Fibroblast of upper back skin (primary cell): ENCODE measurements around the gene FERMT1.
"Not testable (repeated sequence)": the region's sequence is repeated elsewhere in the genome, so short reads cannot be mapped to it uniquely, and the experiment has no call there.

Experiments used
- DNase-seq: peaks from one replicate; pipeline ENCODE4 v3.0.0-alpha.2; 2013

The FERMT1 gene

DNA sequence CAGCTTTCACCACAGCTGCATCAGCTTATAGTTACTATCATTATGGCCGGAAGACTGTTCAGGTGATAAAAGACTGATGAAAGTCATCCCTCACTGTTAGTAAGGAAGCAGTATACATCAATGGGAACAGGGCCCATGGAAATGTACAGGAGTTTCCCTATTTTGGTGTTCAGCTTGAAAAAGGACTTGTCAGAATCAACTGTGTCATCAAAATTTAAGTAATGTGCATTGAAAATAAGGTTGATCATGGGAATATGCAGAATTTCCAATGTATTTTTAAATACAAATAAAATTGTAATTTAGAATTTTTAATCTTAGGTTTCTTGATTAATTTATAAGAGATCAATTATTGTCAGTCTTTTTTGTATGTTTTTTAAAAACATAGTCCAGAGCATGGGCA lies 85.7 kb downstream of the FERMT1 start:
- DNase-seq = no peak

DNA sequence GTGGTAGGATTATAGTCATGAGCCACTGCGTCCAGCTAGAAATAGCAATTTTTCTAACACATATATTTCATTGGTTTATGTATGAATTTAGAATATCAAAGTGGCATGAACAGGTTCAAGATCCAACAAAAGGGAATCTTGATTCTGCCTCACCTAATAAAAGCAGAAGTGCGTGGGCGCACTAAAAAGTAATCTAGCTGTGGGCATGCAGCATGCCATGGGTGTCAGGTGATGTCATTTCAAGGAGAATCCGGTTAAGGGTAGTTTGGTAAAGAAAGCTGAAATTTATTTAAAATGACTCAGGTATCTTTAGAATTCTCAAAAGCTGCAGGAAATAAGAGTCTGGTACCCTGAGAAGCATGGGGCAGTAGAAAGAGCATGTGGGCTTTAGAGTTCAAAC lies 86.6 kb downstream of the FERMT1 start:
- no peak for DNase-seq

DNA sequence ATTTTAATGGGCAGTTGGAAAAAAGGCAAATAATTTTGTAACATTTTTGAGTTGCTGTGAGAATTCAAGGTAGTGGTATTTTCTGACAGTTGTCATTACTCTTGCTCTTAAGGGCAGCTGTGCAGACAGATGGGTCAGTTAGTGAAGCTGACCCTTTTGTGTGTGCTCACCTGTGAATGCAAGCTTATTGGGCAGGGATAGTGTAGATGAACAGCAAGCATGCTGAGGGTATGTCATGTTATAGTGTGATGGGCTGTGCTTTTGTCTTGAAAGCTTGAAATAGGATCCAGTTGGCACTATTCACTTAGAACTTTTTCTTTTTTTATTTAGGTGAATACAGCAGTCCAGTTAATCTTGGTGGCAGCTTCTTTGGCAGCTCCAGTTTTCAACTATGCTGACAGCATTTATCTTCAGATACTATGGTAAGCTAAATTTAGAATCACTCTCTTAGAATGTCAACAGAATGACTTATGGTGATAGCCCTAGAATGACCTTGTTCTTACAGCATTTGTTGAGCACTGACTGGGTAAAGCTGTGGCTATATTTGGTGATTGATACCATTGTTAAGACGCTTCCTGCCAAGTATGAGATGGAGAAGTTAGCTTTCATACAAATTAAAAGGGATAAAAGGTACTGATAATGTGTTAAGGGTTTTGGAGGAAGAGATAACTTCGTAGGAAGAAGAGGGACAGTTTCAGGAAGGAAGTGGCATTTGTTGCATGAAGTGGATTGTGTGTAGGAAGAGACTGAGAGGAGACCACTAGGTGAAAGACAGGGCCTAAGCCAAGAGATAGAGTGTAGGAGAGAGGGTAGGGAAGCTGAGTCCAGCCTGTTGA lies 88.5 kb downstream of the FERMT1 start:
- DNase-seq = peak; percentile 43

DNA sequence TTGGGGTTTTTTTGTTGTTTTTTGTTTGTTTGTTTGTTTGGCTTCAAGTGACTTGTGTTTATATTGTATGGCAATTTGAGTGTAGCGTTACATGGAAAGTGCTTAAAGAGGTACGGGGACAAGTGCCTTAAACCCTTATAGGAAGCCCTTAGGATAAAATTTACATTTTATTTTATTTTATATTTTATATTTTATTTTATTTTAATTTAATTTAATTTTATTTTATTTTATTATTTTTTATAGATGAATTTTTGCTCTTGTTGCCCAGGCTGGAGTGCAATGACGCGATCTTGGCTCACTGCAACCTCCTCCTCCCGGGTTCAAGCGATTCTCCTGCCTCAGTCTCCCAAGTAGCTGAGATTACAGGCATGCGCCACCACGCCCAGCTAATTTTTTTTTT lies 89.9 kb downstream of the FERMT1 start:
- not testable (repeated sequence) for DNase-seq

DNA sequence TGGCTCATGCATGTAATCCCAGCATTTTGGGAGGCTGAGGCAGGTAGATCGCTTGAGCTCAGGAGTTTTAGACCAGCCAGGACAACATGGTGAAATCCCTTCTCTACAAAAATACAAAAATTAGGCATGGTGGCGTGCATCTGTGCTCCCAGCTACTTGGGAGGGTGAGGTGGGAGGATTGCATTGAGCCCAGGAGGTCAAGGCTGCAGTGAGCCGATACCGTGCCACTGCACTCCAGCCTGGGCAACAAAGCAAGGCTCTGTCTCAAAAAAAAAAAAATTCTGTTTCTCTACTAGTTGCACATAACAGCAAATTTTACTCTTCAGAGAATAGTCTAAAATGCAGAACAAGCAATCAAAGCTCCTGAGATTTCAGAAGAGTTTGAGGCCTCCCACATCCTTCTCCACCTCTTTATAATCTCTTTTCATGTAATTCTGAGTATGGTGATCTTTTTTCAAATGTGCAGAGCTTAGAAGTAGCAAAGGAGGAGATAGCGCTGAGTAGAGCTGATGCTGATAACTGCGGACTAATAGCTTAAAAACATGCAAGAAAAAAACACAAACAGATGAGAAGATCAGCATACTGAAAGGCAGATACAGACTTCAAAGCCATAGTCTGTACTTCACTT lies 92.3 kb downstream of the FERMT1 start:
- no peak for DNase-seq

DNA sequence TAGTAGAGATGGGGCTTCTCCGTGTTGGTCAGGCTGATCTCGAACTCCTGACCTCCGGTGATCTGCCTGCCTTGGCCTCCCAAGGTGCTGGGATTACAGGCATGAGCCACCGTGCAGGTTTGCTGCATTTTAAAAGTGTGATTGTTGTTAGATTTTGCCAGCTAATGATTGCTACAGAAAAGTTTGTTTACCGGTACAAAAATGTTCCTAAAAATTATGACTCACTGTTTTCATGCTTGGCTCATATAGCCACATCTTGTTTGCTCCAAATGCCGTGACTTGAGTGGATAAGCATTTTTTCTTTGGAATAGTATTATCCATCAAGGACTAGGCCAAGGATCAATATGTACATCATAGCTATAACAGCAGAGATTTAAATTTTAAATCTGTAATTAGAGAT lies 93.3 kb downstream of the FERMT1 start:
- DNase-seq = no peak

DNA sequence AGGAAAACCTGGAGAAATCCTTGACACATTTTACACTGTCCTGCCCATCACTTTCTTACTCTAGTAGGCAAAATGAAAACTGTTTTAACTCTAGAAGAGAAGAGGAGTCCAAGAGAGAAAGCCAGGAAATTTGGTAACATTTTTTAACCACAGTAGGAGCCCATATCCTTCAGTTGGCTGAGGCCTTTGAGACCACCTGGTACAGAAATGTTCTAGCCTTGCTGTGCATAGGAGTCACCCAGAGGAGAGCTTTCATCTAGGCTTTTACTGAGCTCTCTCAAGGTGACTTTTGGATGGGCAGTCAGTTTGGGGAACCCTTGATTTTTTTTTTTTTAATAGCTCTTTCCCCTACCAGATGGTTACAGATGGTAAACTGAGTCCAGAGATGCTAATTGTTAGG lies 94.0 kb downstream of the FERMT1 start:
- DNase-seq = no peak

DNA sequence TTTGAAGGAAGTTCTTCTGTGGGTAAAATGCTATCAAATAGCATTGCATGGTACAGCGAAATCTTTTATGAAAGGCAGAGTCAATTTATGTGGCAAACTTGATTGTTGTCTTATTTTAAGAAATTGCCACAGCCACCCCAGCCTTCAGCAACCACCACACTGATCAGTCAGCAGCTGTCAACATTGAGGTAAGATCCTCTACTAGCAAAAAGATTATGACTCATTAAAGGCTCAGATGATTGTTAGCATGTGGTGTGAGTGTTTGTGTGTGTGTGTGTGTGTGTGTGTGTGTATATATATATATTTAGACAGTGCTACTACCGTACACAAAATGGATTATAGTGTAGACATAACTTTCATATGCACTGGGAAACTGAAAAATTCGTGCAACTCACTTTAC lies 96.8 kb downstream of the FERMT1 start:
- peak; percentile 21 for DNase-seq
